Dedifferentiated amniotic fluid mesenchymal stem cell (primary cell): ENCODE measurements around the gene SPEG.

ENCODE experiments used
- DNase-seq: peaks from one replicate; pipeline ENCODE4 v3.0.0-alpha.2; 2016; ENCODE audit errors: extremely low spot score

Gene SPEG

DNA sequence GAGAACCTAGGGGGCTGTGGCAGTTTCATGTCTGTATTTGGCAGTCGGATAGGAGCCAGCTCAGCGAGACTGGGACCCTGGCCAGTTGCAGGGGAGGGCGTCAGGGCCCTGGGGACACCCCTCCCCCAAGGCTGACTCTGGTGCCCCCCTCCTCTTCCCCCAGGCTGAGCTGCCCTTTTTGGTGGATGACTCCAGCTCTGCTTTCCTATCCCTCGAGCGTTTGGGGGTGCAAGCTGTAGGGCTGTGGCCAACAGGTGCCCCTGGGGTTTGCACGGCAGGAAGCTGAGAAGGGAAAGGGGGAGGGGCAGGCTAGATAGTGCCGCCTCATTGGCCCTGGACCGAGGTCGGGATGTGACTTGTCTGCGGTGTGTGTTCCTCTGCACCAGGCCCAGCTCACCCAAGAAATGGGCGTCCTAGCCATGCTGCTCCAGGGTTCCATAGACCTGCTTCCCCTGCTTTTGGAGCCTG, 26.4 kb downstream of the SPEG start:
- DNase-seq = no peak

GRCh38 chr2:219461669-219462068, 27.0 kb downstream of the SPEG start:
- DNase-seq = no peak

DNA sequence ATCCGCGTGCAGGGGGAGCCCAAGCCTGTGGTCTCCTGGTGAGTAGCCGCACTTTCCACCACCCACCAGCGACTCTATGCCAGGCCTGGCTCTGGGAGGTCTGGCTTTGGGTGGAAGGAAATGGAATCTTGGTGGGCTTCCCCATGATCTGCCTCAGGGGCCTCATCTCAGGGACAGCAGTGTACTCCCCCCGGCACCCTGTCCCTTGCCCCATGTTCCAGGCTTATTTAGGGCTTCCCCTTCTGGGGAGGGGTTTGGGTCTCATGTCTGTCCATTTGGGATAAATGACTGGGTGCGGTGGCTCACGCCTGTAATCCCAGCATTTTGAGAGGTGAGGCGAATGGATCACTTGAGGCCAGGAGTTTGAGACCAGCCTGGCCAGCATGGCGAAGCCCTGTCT, 27.7 kb downstream of the SPEG start:
- no peak for DNase-seq

GRCh38 chr2:219464286-219465032, 29.8 kb downstream of the SPEG start:
- no peak for DNase-seq

DNA sequence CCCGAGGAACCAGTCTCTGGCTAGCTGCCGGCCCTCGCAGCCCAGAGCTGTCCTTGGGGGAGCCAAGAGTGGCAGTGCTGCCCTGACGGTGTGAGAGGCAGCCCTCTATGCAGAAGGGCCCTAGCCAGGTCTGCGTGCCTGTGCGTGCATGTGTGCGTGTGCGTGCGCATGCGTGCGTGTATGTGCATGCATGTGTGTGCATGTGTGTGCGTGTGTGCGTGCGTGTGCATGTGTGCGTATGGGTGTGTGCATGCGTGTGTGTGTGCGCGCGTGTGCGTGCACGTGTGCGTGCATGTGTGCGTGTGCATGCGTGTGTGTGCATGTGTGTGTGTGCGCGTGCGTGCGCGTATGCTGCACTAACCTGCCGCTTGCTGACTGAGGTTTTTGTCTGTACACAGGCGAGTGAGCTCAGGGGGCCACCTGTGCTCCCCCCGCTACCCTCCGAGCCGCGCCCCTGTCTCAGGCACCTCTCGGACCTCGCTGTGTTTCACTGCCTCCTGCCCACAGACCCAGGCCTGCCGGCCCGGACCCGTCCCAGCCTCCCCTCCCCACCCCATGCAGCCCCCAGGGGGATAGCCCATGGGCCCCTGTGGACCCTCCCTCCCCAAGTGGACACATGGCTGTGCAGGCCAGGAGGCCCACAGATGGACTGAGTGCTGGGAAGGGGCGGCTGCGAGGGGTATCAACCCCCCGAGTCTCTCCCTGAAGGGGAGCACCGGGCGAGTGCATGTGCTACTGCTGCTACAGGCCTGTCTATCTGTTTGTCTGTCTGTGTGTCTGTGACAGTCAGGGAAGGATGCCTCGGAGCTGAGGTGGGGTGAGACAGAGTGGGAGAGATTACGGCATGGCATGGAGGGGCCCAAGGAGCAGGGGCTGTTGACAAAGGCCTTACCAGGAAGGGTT, 31.3 kb downstream of the SPEG start:
- no peak for DNase-seq

- DNase-seq = no peak
Observed at GRCh38 chr2:219466816-219467735, 32.4 kb downstream of the SPEG start.

DNA sequence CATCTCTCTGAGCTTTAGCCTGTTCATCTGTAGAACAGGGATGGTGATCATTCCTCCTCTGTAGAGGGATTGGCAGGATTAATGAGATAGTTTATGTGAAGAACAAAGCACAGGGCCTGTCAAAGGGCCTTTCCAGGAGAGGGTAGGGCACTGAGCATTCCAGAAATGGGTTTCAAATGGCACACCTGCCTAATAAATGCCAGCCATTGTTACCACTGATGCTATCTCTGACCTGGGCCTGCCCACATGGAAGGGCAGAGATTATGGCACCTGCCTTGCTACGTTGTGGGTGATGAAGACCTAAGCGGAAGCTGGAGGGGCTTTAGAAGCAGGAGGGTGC, 33.1 kb downstream of the SPEG start:
- no peak for DNase-seq

DNA sequence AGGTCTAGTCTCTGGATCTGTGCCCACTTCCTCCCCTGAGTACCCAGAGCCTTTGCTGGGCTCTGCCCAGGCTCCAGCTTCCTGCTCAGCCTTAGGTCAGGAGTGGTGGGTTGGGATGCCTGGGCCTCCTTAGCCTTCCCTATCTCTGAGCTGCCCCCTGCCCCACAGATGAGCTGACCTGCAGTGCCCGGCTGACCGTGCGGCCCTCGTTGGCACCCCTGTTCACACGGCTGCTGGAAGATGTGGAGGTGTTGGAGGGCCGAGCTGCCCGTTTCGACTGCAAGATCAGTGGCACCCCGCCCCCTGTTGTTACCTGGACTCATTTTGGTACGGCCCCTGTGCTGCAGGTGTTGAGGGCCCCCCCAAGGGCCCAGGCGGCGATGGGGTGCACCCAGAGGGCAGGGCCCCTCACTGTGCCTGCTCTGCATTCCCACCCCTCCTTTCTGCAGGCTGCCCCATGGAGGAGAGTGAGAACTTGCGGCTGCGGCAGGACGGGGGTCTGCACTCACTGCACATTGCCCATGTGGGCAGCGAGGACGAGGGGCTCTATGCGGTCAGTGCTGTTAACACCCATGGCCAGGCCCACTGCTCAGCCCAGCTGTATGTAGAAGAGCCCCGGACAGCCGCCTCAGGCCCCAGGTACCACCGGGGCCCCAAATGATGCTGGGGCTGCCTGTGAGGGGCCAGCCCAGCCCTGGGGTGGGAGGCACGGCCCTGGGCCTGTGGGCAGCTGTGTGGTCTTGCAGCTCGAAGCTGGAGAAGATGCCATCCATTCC, 34.0 kb downstream of the SPEG start:
- DNase-seq = no peak

DNA sequence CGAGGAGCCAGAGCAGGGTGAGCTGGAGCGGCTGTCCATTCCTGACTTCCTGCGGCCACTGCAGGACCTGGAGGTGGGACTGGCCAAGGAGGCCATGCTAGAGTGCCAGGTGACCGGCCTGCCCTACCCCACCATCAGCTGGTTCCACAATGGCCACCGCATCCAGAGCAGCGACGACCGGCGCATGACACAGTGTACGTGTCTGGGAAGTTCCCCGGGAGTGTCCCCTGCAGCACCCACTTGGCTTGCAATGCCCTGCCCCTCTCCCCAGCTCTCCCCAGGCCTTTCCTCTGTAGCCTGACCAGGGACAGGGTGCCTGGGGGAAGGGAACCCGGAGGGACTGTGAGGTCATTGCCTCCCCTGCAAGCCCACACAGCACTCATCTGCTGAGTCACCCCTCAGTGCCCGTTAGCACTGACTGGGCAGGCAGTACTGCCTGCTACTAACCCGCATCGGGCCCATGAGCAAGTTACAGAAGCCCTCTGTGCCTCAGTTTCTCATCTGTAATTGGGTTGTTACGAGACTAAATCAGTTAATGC, 34.6 kb downstream of the SPEG start:
- no peak for DNase-seq

DNA sequence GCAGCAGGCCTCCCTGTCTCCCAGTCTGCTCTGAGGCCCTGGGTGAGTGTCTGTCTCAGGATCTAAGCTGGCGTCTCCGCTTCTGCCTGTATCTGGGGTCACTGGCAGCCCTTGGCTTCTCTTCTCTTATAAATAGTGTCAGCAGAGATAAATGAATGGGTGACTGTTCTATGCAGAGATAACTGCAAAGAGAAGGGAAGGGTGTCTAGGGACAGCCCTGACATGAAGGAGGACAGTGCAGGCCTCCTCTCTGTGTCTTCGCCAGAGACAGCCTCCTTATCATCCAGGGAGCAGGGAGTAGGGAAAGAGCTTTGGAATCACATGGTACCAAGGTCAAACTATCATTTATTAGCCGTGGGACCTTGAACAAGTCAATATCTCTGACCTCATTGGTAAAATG, 35.8 kb downstream of the SPEG start:
- DNase-seq = no peak

- DNase-seq = no peak
Observed at GRCh38 chr2:219471476-219472371, 37.1 kb downstream of the SPEG start.

DNA sequence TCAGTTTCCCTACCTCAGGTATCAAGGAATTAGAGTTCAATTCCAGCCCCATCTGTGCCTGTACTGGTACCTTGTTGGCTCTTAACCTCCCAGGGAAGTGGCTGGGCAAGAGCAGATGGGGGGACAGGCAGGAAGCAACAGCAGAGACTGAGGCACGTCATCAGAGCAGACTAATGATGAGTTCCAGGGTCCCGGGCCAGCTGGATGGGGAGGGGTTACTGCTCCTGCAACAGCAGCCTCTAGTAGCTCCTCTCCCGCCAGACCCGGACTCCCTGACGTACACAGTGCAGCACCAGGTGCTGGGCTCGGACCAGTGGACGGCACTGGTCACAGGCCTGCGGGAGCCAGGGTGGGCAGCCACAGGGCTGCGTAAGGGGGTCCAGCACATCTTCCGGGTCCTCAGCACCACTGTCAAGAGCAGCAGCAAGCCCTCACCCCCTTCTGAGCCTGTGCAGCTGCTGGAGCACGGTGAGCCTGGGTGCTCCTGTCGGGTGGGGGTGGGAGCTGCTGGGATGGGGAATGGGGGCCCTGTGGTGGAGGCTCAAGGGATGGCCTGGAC, 38.1 kb downstream of the SPEG start:
- no peak for DNase-seq

GRCh38 chr2:219473511-219473910, 38.9 kb downstream of the SPEG start:
- DNase-seq = no peak

DNA sequence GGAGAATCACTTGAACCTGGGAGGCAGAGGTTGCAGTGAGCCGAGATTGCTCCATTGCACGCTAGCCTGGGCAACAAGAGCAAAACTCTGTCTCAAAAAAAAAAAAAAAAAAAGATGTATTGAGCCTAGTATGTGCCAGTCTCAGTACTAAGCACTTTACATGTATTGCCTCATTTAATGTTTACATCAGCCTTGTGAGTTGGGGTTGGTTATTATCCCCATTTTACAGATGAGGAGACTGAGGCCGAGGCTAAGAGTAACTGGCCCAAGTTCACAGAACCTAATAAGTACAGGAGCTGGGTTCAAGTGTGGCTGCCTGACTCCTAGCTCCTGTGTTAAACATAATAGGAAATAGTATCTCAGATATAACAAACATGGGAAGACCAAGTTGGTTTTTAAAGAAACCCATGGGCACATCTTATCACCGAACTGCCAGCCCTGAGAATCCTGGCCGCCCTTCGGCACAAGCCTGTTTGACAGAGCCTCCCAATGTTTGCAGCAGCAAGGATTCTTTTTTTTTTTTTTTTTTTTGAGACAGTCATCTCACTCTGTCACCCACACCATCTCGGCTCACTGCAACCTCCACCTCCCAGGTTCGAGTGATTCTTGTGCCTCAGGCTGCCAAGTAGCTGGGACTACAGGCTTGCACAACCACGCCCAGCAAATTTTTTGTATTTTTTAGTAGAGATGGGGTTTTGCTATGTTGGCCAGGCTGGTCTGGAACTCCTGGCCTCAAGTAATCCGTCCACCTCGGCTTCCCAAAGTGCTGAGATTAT, 39.8 kb downstream of the SPEG start:
- no peak for DNase-seq

DNA sequence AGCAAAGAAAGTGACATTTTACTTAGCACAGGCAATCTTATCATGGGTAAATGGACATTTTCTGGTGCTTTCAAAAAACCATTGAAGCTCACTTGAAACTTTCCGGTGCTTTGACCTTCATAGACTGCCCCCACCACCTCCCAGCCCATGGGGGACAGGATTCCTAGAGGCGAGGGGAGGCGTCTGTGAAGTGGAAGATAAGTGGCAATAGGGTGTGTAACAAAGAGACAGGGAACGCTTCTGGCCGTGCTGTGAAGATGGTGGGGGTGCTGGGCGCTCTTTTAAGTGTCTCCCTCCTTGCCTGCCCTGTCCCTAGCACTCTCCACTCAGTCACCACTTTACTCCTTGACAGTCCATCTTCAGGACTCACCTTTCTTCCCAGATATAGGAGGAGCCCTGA, 40.6 kb downstream of the SPEG start:
- no peak for DNase-seq

DNA sequence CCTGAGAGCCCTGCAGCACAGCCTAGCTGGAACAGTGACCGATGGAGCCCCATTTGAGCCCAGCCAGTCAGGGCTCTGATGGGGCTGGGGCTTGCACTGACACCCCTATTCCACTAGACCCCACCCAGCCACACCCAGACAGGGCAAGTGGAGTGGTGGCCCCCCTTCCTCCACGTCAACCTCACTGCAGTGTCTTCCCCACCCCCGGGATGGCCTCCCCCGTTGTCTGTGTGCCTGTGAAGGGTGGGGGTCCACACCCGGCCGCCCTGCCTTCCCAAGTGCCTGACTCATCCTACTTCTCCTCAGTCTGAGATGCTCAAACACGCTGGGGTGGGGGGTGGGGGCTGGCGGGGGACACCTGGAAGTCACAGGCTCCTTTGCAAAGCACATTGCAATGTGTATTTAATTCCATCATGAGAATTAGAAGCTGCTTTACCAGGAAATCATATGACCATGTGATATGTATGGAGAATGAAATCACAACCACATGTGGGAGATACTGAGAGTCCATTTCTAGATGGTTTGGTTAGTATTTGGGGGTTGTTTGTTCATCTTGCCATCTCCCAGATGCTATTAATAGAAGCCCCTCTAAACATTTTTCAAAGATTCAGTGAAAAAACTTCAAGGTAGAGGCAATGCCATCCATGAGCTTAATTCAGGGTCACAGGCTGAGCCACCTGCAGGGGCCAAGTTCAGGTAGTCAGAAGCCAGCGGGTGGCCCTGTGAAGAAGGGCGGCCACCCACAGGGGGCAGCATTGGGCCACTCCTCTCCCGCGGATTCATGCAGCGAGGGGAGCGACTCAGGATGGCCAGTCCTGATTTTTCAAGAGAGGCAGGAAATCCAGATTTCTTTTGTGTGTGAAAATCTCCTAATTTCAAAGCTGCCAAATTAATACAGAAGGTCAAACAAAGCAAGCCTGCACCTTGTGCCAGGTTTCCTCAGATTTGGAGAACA, 41.3 kb downstream of the SPEG start:
- DNase-seq = no peak

DNA sequence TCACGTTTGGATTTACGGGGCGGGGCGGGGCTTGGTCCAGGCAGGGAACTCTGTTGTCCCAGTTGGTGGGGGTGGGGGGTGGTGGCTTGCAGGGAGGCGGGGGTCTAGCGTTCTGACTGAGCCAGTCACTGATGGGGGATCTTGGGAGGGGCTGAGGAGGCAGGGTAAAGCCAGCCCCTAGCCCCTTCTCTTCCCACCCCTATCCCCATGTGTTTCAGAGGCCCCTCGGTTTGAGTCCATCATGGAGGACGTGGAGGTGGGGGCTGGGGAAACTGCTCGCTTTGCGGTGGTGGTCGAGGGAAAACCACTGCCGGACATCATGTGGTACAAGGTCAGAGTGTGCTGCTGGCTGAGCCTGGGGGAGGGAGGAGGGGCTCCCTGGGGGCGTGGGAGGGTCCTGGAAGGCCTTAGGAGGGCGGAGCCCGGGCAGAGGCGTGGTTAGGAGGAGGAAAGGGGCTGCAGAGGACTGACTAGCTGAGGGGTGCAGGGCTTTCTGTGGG, 42.1 kb downstream of the SPEG start:
- no peak for DNase-seq
